Loucy (cell line): ENCODE data around the gene STAC2.
A peak's percentile ranks its signal among the peaks of the same experiment; 100 is the strongest.

Experiments used
- H2AFZ ChIP-seq: fragments of 200-600 bp; sonication (generic); 2 replicates; pipeline ENCODE4 v1.6.0; 2016; ENCODE audit warnings: antibody characterized with exemption, mild to moderate bottlenecking, low read length, moderate library complexity
- H3F3A ChIP-seq: fragments of 200-600 bp; 2 replicates; pipeline ENCODE4 v1.6.0; 2016; ENCODE audit warnings: antibody characterized with exemption, low read depth, mild to moderate bottlenecking
- H3K27me3 ChIP-seq: fragments of 200-600 bp; sonication (generic); 2 replicates; pipeline ENCODE4 v1.6.1; 2014; ENCODE audit warnings: low read length, mild to moderate bottlenecking; ENCODE audit not compliant: insufficient read depth, poor library complexity, severe bottlenecking
- H3K36me3 ChIP-seq: fragments of 200-600 bp; sonication (generic); 2 replicates; pipeline ENCODE4 v1.6.1; 2016; ENCODE audit warnings: low read length; ENCODE audit not compliant: insufficient read depth
- H3K4me1 ChIP-seq: fragments of 200-600 bp; sonication (generic); 2 replicates; pipeline ENCODE4 v1.5.1; 2014; ENCODE audit warnings: low read length, mild to moderate bottlenecking; ENCODE audit not compliant: insufficient read depth, poor library complexity, severe bottlenecking
- H3K4me2 ChIP-seq: fragments of 200-600 bp; sonication (generic); 2 replicates; pipeline ENCODE4 v1.6.0; 2014; ENCODE audit warnings: antibody characterized with exemption, low read length, low read depth, mild to moderate bottlenecking; ENCODE audit not compliant: poor library complexity, severe bottlenecking
- H3K4me3 ChIP-seq: fragments of 200-600 bp; sonication (generic); 2 replicates; pipeline ENCODE4 v1.5.1; 2014; ENCODE audit warnings: low read length, mild to moderate bottlenecking, mixed read lengths; ENCODE audit not compliant: poor library complexity, severe bottlenecking
- H3K79me2 ChIP-seq: fragments of 200-600 bp; sonication (generic); 2 replicates; pipeline ENCODE4 v1.6.1; 2014; ENCODE audit warnings: low read length; ENCODE audit not compliant: insufficient read depth
- H3K9ac ChIP-seq: fragments of 200-600 bp; sonication (generic); 2 replicates; pipeline ENCODE4 v1.6.0; 2014; ENCODE audit warnings: mild to moderate bottlenecking, low read depth, low read length, moderate library complexity; ENCODE audit not compliant: poor library complexity, severe bottlenecking
- H3K9me2 ChIP-seq: fragments of 200-600 bp; sonication (generic); replicated peaks from 2 replicates; pipeline ENCODE4 v1.6.1; 2016; ENCODE audit warnings: low read depth, low read length, mixed read lengths
- H3K9me3 ChIP-seq: fragments of 200-600 bp; sonication (generic); 2 replicates; pipeline ENCODE4 v1.6.1; 2014; ENCODE audit warnings: mild to moderate bottlenecking, antibody characterized with exemption, low read length, low read depth; ENCODE audit not compliant: insufficient read depth
- H4K20me1 ChIP-seq: fragments of 200-600 bp; sonication (generic); 2 replicates; pipeline ENCODE4 v1.6.0; 2014; ENCODE audit warnings: antibody characterized with exemption, low read length, mild to moderate bottlenecking; ENCODE audit not compliant: insufficient read depth, poor library complexity, severe bottlenecking
- EZH2phosphoT487 ChIP-seq: fragments of 200-600 bp; IDR thresholded peaks from 2 replicates; pipeline ENCODE4 v1.6.1; 2018; ENCODE audit warnings: antibody characterized with exemption, mild to moderate bottlenecking, moderate library complexity, borderline replicate concordance
- TF ChIP-seq, protein P1 (sequence below): fragments of 200-600 bp; sonication (generic); conservative IDR thresholded peaks from 2 replicates; pipeline ENCODE4 v1.5.1; 2014; ENCODE audit warnings: mild to moderate bottlenecking, antibody characterized with exemption, low read length

The STAC2 gene

DNA sequence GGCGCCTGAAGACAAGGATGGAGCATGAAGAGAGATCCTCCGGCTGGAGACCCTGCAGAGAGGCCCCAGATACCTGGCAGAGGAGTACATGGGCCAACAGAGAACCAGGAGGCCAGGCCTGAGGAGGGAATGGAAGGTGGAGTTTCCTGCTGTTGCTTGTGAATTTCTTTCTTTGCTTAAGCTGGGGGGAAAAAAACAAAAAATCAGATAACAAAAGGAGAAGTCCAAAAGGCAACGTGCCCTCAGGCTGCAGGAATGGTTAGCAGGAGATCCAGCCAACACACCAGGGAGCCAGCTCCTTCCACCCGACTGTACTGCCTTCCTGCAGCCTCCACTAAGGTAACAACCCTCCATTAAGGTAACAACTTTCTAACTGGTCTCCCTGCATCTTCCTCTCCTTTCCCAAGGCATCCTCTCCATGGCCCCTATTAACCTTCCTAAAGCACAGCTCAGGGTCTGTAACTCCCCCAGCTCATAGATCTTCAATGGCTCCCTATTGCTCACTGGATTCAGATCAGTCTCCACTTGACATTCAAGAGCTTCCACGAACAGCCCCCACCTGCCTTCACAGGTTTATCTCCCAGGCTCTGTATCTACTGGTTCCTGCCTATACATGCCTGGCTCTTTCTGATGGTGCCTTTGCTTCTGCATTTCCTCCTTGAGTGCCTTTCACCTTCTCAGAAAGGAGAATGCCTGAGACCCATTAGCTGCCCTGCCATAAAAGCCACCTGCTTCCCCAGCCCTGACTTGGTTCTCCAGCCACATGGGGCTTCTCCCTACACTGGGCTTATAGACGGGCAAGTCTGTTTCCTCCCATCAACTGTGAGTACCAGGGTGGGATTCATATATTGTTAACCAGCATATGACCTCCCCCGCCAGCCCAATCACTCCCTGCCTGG, 59.1 kb downstream of the STAC2 start:
- Histone ChIP-seq H3K4me3 (peak overlapping the region; percentile 64), H3K27me3 (no peaks in the 10 kb centered on the region), H4K20me1 (no peaks in the 10 kb centered on the region), H2AFZ (no peak overlapping the region), H3K9ac (peak overlapping the region; percentile 72), H3K9me2 (no peaks in the 10 kb centered on the region), H3F3A (peaks cover 15% of the 10 kb centered on the region), H3K36me3 (no peaks in the 10 kb centered on the region), H3K4me1 (peaks cover 61% of the 10 kb centered on the region), H3K79me2 (no peaks in the 10 kb centered on the region), H3K4me2 (peak overlapping the region; percentile 84), H3K9me3 (no peaks in the 10 kb centered on the region)
- TF ChIP-seq, protein P1, sequence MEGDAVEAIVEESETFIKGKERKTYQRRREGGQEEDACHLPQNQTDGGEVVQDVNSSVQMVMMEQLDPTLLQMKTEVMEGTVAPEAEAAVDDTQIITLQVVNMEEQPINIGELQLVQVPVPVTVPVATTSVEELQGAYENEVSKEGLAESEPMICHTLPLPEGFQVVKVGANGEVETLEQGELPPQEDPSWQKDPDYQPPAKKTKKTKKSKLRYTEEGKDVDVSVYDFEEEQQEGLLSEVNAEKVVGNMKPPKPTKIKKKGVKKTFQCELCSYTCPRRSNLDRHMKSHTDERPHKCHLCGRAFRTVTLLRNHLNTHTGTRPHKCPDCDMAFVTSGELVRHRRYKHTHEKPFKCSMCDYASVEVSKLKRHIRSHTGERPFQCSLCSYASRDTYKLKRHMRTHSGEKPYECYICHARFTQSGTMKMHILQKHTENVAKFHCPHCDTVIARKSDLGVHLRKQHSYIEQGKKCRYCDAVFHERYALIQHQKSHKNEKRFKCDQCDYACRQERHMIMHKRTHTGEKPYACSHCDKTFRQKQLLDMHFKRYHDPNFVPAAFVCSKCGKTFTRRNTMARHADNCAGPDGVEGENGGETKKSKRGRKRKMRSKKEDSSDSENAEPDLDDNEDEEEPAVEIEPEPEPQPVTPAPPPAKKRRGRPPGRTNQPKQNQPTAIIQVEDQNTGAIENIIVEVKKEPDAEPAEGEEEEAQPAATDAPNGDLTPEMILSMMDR, result no peak
- no peak for TF ChIP-seq EZH2phosphoT487

DNA sequence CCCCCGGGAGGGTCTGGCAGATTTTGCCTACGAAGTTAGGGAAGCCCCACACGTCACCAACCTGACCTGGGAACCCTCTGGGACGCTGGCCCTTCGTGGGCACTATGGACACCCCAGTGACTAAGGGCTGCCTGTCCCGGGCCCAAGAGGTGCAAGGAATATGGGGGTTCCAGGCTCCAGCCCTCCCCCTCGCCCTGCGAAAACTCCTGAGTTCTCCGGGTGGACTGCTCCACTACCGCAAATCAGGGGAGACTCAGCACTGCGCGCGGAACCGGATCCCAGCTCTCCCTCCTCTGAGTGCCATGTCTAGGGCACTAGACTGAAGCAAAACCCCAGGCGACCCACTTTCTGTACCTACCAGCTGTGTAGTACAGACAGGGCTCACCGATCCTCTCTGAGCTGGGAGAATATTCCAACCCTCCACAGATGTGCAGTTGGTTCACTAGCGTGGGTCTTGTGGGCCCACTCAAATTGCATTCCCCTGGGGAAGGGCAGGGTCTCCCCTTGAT, 59.9 kb downstream of the STAC2 start, which contains the start of gene ARL5C:
ARL5C (minus strand) TSS at position 321 of the 509 bp plus-strand sequence. CDS start 401 bp downstream, outside the sequence.
- H3K4me3 ChIP-seq, result peak within 1 kb of the TSS; percentile 64
- no peaks in the 10 kb centered on the region for H3K9me3 ChIP-seq
- H3K79me2 ChIP-seq, result no peaks in the 10 kb centered on the region
- no peaks in the 10 kb centered on the region for H3K27me3 ChIP-seq
- H3K9me2 ChIP-seq, result no peaks in the 10 kb centered on the region
- peaks cover 15% of the 10 kb centered on the region for H3F3A ChIP-seq
- no peaks in the 10 kb centered on the region for H4K20me1 ChIP-seq
- peak within 1 kb of the TSS; percentile 72 for H3K9ac ChIP-seq
- TF ChIP-seq, protein P1, result no peak
- TF ChIP-seq EZH2phosphoT487, result no peak
- no peaks in the 10 kb centered on the region for H3K36me3 ChIP-seq
- H3K4me1 ChIP-seq, result peaks cover 61% of the 10 kb centered on the region
- no peak within 1 kb of the TSS for H2AFZ ChIP-seq
- H3K4me2 ChIP-seq, result peak within 1 kb of the TSS; percentile 84

DNA sequence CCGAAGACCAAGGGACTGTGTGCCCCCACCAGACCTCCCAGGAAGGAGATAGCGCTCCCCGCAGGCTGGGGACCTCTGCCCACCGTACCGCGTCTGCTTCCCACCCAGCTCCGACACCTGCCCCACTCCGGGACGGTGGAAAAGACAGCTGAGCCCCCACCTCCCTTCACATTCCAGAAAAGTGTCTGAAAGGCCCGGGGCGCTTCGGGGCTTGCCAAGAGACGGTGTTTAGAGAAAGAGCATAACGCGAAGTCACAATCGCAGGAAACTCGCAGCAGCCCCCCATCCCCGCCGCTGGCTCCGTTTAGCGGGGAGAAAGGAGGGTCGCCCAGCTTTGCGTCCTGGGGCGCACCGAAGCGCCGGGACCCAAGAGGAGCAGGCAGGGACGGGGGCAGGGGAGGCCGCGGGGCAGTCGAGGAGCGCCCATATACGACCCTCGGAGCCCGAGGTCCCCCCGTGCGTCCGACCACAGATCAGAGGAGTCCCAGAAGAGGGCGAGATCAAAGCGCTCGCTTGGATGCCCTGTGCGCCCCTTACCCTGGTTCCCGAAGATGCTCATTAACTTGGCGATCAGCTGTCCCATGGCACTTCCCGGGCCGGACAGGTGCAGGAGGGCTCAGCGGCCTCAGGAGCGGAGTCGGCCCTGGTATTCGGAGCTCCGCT, 60.4 kb downstream of the STAC2 start:
- TF ChIP-seq EZH2phosphoT487, result no peak
- Histone ChIP-seq H3F3A (peaks cover 15% of the 10 kb centered on the region), H3K4me3 (no peak overlapping the region), H4K20me1 (no peaks in the 10 kb centered on the region), H2AFZ (no peak overlapping the region), H3K4me1 (peaks cover 56% of the 10 kb centered on the region), H3K36me3 (no peaks in the 10 kb centered on the region), H3K4me2 (no peak overlapping the region), H3K9me3 (no peaks in the 10 kb centered on the region), H3K27me3 (no peaks in the 10 kb centered on the region), H3K9ac (peak overlapping the region; percentile 72), H3K79me2 (no peaks in the 10 kb centered on the region), H3K9me2 (no peaks in the 10 kb centered on the region)
